Erythroblast (primary cell): ENCODE results near the gene BTBD6.

Experiments used
- GATA1 ChIP-seq: IDR thresholded peaks from 2 replicates; pipeline ENCODE4 v1.6.1; 2011; ENCODE audit warnings: low read depth, mild to moderate bottlenecking, control low read depth, low read length, moderate library complexity
- POLR2A ChIP-seq: IDR thresholded peaks from 2 replicates; pipeline ENCODE4 v1.6.1; 2011; ENCODE audit warnings: mild to moderate bottlenecking, low read length

DNA sequence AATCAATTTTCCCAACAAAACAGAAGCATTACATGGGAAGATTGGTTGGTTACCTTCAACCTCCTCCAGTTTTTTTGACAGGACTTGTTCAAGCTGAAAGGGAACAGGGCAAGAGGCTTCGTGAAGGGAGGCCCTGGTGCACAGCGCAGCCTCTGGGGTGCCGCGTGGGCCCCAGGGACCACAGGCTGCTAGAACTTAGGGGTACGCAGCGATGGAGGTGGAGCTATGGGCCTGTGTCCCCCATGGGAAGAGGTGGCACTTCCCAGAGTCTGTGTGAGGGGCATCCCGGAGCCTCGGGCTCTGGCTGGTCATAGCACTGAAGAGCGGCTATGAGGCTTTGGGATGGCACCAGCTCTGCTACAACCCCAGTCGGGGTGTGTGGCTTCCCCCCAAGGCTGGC lies 22.1 kb upstream of the BTBD6 start:
- TF ChIP-seq POLR2A (no peak), GATA1 (no peak)
